Activated CD8-positive, alpha-beta memory T cell treated with anti-CD3 and anti-CD28 coated beads, Interleukin-2, amount 50 U/mL, for 24 hours (primary cell): Measurements from ENCODE around the gene KIF2C.
"Not testable (repeated sequence)": the region's sequence is repeated elsewhere in the genome, so short reads cannot be mapped to it uniquely, and the experiment has no call there.

Source experiments
- DNase-seq: peaks from one replicate; pipeline ENCODE4 v3.0.0-alpha.2; 2020; ENCODE audit errors: extremely low read depth

KIF2C gene

DNA sequence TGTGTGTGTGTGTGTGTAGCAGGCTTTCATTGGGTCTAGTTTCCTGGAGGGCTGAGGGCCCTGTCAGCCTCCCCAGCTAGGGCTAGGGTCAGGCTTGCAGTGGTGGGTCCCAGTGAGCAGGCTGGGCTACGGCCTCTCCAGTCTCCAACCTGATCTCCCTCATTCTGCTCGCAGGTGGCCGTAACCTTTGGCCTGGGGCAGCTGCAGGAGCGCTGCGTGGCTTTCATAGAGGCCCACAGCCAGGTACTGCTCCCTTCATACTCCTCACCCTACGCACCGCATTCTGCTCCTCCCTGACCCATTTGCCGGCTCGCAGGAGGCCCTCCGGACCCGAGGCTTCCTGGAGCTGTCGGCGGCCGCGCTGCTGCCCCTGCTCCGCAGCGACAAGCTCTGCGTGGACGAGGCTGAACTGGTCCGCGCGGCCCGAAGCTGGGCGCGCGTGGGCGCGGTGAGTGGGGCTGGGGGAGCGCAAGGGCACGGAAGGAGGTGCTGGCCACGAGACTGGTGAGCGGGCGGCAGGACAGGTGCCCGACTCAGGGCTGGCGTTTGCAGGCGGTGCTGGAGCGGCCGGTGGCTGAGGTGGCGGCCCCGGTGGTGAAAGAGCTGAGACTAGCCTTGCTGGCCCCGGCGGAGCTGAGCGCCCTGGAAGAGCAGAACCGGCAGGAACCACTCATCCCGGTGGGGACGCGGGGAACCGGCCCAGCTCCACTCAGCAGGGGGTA lies 73.3 kb downstream of the KIF2C start:
- DNase-seq, result no peak

DNA sequence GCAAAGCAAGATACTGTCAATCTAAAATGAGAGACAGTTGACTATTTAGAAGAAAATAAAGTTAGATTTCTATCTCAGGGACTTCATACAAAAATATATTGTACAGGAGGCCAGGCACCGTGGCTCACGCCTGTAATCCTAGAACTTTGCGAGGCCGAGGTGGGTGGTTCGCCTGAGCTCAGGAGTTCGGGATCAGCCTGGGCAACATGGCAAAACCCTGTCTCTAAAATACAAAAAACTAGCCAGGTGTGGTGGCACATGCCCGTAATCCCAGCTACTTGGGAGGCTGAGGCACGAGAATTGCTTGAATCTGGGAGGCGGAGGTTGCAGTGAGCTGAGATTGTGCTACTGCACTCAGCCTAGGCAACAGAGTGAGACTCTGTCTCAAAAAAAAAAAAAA lies 76.3 kb downstream of the KIF2C start:
- DNase-seq, result not testable (repeated sequence)

GRCh38 chr1:44817307-44817706 lies 77.7 kb downstream of the KIF2C start:
- DNase-seq, result no peak
